ENCODE data around the gene MIX23.

The MIX23 gene

GRCh38 chr3:122365073-122365472 is 18.0 kb downstream of the MIX23 start:
- Mint-ChIP-seq H3K27me3 (ENCODE audit: low read depth, poor library complexity) (no peaks in the 10 kb centered on the region), H3K36me3 (ENCODE audit: low read depth) (peaks cover 63% of the 10 kb centered on the region), H3K4me3 (no peak overlapping the region), H3K27ac (no peak overlapping the region), H3K4me1 (no peaks in the 10 kb centered on the region), H3K9me3 (no peaks in the 10 kb centered on the region)
- no peak for TF ChIP-seq CTCF (IDR thresholded peaks at IDR 0.05)
- no peak for DNase-seq

- Mint-ChIP-seq H3K36me3 (ENCODE audit: low read depth) (peaks cover 62% of the 10 kb centered on the region), H3K4me1 (no peaks in the 10 kb centered on the region), H3K4me3 (no peak overlapping the region), H3K27ac (no peak overlapping the region), H3K27me3 (ENCODE audit: low read depth, poor library complexity) (no peaks in the 10 kb centered on the region), H3K9me3 (no peaks in the 10 kb centered on the region)
- no peak for DNase-seq
- TF ChIP-seq CTCF (IDR thresholded peaks at IDR 0.05) = no peak
Measured at GRCh38 chr3:122364490-122364889, 18.5 kb downstream of the MIX23 start.

- TF ChIP-seq CTCF (IDR thresholded peaks at IDR 0.05) = no peak
- no peak for DNase-seq
- no peaks in the 10 kb centered on the region for H3K4me1 Mint-ChIP-seq
- H3K9me3 Mint-ChIP-seq = no peaks in the 10 kb centered on the region
- no peak overlapping the region for H3K4me3 Mint-ChIP-seq
- H3K27ac Mint-ChIP-seq = no peak overlapping the region
- H3K27me3 Mint-ChIP-seq (ENCODE audit: low read depth, poor library complexity) = no peaks in the 10 kb centered on the region
- H3K36me3 Mint-ChIP-seq (ENCODE audit: low read depth) = peaks cover 59% of the 10 kb centered on the region
Measured at GRCh38 chr3:122362026-122362425, 21.0 kb downstream of the MIX23 start.

- Mint-ChIP-seq H3K4me3 (no peak overlapping the region), H3K4me1 (no peaks in the 10 kb centered on the region), H3K27ac (peak overlapping the region; percentile 13)
Measured at GRCh38 chr3:122358703-122359032, 24.4 kb downstream of the MIX23 start.

GRCh38 chr3:122357828-122358702 is 25.0 kb downstream of the MIX23 start:
- TF ChIP-seq CTCF (IDR thresholded peaks at IDR 0.05) = no peak
- H3K9me3 Mint-ChIP-seq = no peaks in the 10 kb centered on the region
- no peaks in the 10 kb centered on the region for H3K27me3 Mint-ChIP-seq (ENCODE audit: low read depth, poor library complexity)
- no peak for DNase-seq
- peaks cover 33% of the 10 kb centered on the region for H3K36me3 Mint-ChIP-seq (ENCODE audit: low read depth)
- H3K4me1 Mint-ChIP-seq = no peaks in the 10 kb centered on the region
- no peak overlapping the region for H3K27ac Mint-ChIP-seq
- H3K4me3 Mint-ChIP-seq = no peak overlapping the region

More at GRCh38 chr3:122358703-122359032, 24.4 kb downstream of the MIX23 start:
- peaks cover 39% of the 10 kb centered on the region for H3K36me3 Mint-ChIP-seq (ENCODE audit: low read depth)
- H3K27me3 Mint-ChIP-seq (ENCODE audit: low read depth, poor library complexity) = no peaks in the 10 kb centered on the region
- TF ChIP-seq CTCF (IDR thresholded peaks at IDR 0.05) = no peak
- H3K9me3 Mint-ChIP-seq = no peaks in the 10 kb centered on the region
- DNase-seq = no peak

- peak; percentile 16 for DNase-seq
- Mint-ChIP-seq H3K27me3 (ENCODE audit: low read depth, poor library complexity) (no peaks in the 10 kb centered on the region), H3K36me3 (ENCODE audit: low read depth) (peaks cover 23% of the 10 kb centered on the region), H3K4me3 (no peak overlapping the region), H3K27ac (no peak overlapping the region), H3K9me3 (no peaks in the 10 kb centered on the region), H3K4me1 (no peaks in the 10 kb centered on the region)
- TF ChIP-seq CTCF (IDR thresholded peaks at IDR 0.05) = no peak
Measured at GRCh38 chr3:122356402-122356801, 26.6 kb downstream of the MIX23 start.

All from nephron progenitor cell (in vitro differentiated cells).